ENCODE data around the gene SERPINA5.

Gene SERPINA5

GRCh38 chr14:94612174-94612573, 30.9 kb downstream of the SERPINA5 start, which contains the start of gene SERPINA3:
SERPINA3 (plus strand) TSS chr14:94612391; CDS start chr14:94614442, 2,051 bp downstream.
- no peak within 1 kb of the TSS for H3K23ac ChIP-seq (ENCODE audit: low read length in 2 of 2)
- H2AK5ac ChIP-seq (ENCODE audit: low read length, severe bottlenecking) = no peak within 1 kb of the TSS
- no peak within 1 kb of the TSS for H2BK5ac ChIP-seq (ENCODE audit: low read depth, low read length, poor library complexity, severe bottlenecking)
- no peak within 1 kb of the TSS for H2AFZ ChIP-seq (ENCODE audit: low read depth, low read length)
- H4K8ac ChIP-seq (ENCODE audit: low read length) = no peak within 1 kb of the TSS
- no peak within 1 kb of the TSS for H2BK120ac ChIP-seq (ENCODE audit: low read depth, low read length)
- no peak within 1 kb of the TSS for H2BK15ac ChIP-seq (ENCODE audit: low read depth, poor library complexity, severe bottlenecking)
- H3K4me1 ChIP-seq (ENCODE audit: control insufficient read depth, insufficient read depth, low read depth, low read length) = peaks cover 3% of the 10 kb centered on the region
- H3K9me3 ChIP-seq (ENCODE audit: control insufficient read depth, low read length) = peaks cover 22% of the 10 kb centered on the region
- H3K9ac ChIP-seq (ENCODE audit: low read length) = no peak within 1 kb of the TSS
- no peaks in the 10 kb centered on the region for H3K36me3 ChIP-seq (ENCODE audit: control insufficient read depth in 1 of 2, insufficient read depth in 2 of 2, low read depth in 1 of 2, low read length in 2 of 2)
- WGBS = 77% methylated on average over 3 of the region's 4 CpGs
- no peak within 1 kb of the TSS for H3K4me2 ChIP-seq (ENCODE audit: low read length, poor library complexity, severe bottlenecking)
- no peak within 1 kb of the TSS for H3K4me3 ChIP-seq (ENCODE audit: insufficient read depth in 1 of 2, low read depth in 1 of 2, low read length in 2 of 2)
- no peak within 1 kb of the TSS for H3K4ac ChIP-seq (ENCODE audit: low read depth in 1 of 2, low read length in 2 of 2)
- no peak within 1 kb of the TSS for H3K18ac ChIP-seq (ENCODE audit: low read depth in 1 of 2, low read length in 2 of 2)
- no peaks in the 10 kb centered on the region for H3K79me1 ChIP-seq (replicated peaks; ENCODE audit: low read length, poor library complexity, severe bottlenecking)
- no peak within 1 kb of the TSS for H3K14ac ChIP-seq (ENCODE audit: low read length in 2 of 2)
- H4K91ac ChIP-seq (ENCODE audit: low read length) = no peak within 1 kb of the TSS
- H2BK12ac ChIP-seq (ENCODE audit: low read length in 2 of 2) = no peak within 1 kb of the TSS
- H3K27me3 ChIP-seq (ENCODE audit: control insufficient read depth in 1 of 2, insufficient read depth in 1 of 2, low read length in 2 of 2) = peaks cover 0 to 3% of the 10 kb centered on the region in 2 experiments
- no peak for DNase-seq
- no peak within 1 kb of the TSS for H3K27ac ChIP-seq (ENCODE audit: low read length, poor library complexity, severe bottlenecking)

GRCh38 chr14:94612580-94613554, 31.6 kb downstream of the SERPINA5 start:
- Histone ChIP-seq H3K4me2 (ENCODE audit: low read length, poor library complexity, severe bottlenecking) (no peak overlapping the region), H3K36me3 (ENCODE audit: control insufficient read depth in 1 of 2, insufficient read depth in 2 of 2, low read depth in 1 of 2, low read length in 2 of 2) (no peaks in the 10 kb centered on the region), H2AK5ac (ENCODE audit: low read length, severe bottlenecking) (no peak overlapping the region), H4K91ac (ENCODE audit: low read length) (no peak overlapping the region), H3K27ac (ENCODE audit: low read length, poor library complexity, severe bottlenecking) (no peak overlapping the region), H2BK15ac (ENCODE audit: low read depth, poor library complexity, severe bottlenecking) (no peak overlapping the region), H2AFZ (ENCODE audit: low read depth, low read length) (no peak overlapping the region), H3K27me3 (ENCODE audit: control insufficient read depth in 1 of 2, insufficient read depth in 1 of 2, low read length in 2 of 2) (peaks cover 0 to 3% of the 10 kb centered on the region in 2 experiments), H2BK120ac (ENCODE audit: low read depth, low read length) (no peak overlapping the region), H3K23ac (ENCODE audit: low read length in 2 of 2) (no peak overlapping the region), H3K4me3 (ENCODE audit: insufficient read depth in 1 of 2, low read depth in 1 of 2, low read length in 2 of 2) (no peak overlapping the region), H2BK5ac (ENCODE audit: low read depth, low read length, poor library complexity, severe bottlenecking) (no peak overlapping the region), H3K18ac (ENCODE audit: low read depth in 1 of 2, low read length in 2 of 2) (no peak overlapping the region), H3K9ac (ENCODE audit: low read length) (no peak overlapping the region), H3K4ac (ENCODE audit: low read depth in 1 of 2, low read length in 2 of 2) (no peak overlapping the region), H3K79me1 (replicated peaks; ENCODE audit: low read length, poor library complexity, severe bottlenecking) (no peaks in the 10 kb centered on the region), H3K14ac (ENCODE audit: low read length in 2 of 2) (no peak overlapping the region), H2BK12ac (ENCODE audit: low read length in 2 of 2) (no peak overlapping the region), H4K8ac (ENCODE audit: low read length) (no peak overlapping the region), H3K9me3 (ENCODE audit: control insufficient read depth, low read length) (peaks cover 29% of the 10 kb centered on the region), H3K4me1 (ENCODE audit: control insufficient read depth, insufficient read depth, low read depth, low read length) (peaks cover 3% of the 10 kb centered on the region)
- 49% methylated on average over 5 of the region's 9 CpGs for whole genome bisulfite sequencing
- no peak for DNase-seq

GRCh38 chr14:94613720-94614644, 32.8 kb downstream of the SERPINA5 start:
- H3K36me3 ChIP-seq (ENCODE audit: control insufficient read depth in 1 of 2, insufficient read depth in 2 of 2, low read depth in 1 of 2, low read length in 2 of 2) = no peaks in the 10 kb centered on the region
- no peak overlapping the region for H3K4ac ChIP-seq (ENCODE audit: low read depth in 1 of 2, low read length in 2 of 2)
- no peaks in the 10 kb centered on the region for H3K79me1 ChIP-seq (replicated peaks; ENCODE audit: low read length, poor library complexity, severe bottlenecking)
- peaks cover 40% of the 10 kb centered on the region for H3K9me3 ChIP-seq (ENCODE audit: control insufficient read depth, low read length)
- DNase-seq = no peak
- H3K9ac ChIP-seq (ENCODE audit: low read length) = no peak overlapping the region
- no peak overlapping the region for H2AK5ac ChIP-seq (ENCODE audit: low read length, severe bottlenecking)
- H4K8ac ChIP-seq (ENCODE audit: low read length) = no peak overlapping the region
- H3K4me1 ChIP-seq (ENCODE audit: control insufficient read depth, insufficient read depth, low read depth, low read length) = peaks cover 3% of the 10 kb centered on the region
- H3K27me3 ChIP-seq (ENCODE audit: control insufficient read depth in 1 of 2, insufficient read depth in 1 of 2, low read length in 2 of 2) = peaks cover 0 to 3% of the 10 kb centered on the region in 2 experiments
- H3K23ac ChIP-seq (ENCODE audit: low read length in 2 of 2) = no peak overlapping the region
- H3K27ac ChIP-seq (ENCODE audit: low read length, poor library complexity, severe bottlenecking) = no peak overlapping the region
- H3K14ac ChIP-seq (ENCODE audit: low read length in 2 of 2) = no peak overlapping the region
- 81% methylated on average over 20 of the region's 20 CpGs for WGBS
- H2BK5ac ChIP-seq (ENCODE audit: low read depth, low read length, poor library complexity, severe bottlenecking) = no peak overlapping the region
- no peak overlapping the region for H3K4me2 ChIP-seq (ENCODE audit: low read length, poor library complexity, severe bottlenecking)
- no peak overlapping the region for H4K91ac ChIP-seq (ENCODE audit: low read length)
- H2BK120ac ChIP-seq (ENCODE audit: low read depth, low read length) = no peak overlapping the region
- H3K18ac ChIP-seq (ENCODE audit: low read depth in 1 of 2, low read length in 2 of 2) = no peak overlapping the region
- H2BK12ac ChIP-seq (ENCODE audit: low read length in 2 of 2) = no peak overlapping the region
- no peak overlapping the region for H2BK15ac ChIP-seq (ENCODE audit: low read depth, poor library complexity, severe bottlenecking)
- no peak overlapping the region for H2AFZ ChIP-seq (ENCODE audit: low read depth, low read length)
- no peak overlapping the region for H3K4me3 ChIP-seq (ENCODE audit: insufficient read depth in 1 of 2, low read depth in 1 of 2, low read length in 2 of 2)

GRCh38 chr14:94614802-94615201, 33.6 kb downstream of the SERPINA5 start:
- no peak overlapping the region for H3K14ac ChIP-seq (ENCODE audit: low read length in 2 of 2)
- no peak overlapping the region for H3K9ac ChIP-seq (ENCODE audit: low read length)
- H3K4me2 ChIP-seq (ENCODE audit: low read length, poor library complexity, severe bottlenecking) = no peak overlapping the region
- H3K4me1 ChIP-seq (ENCODE audit: control insufficient read depth, insufficient read depth, low read depth, low read length) = no peaks in the 10 kb centered on the region
- H3K4me3 ChIP-seq (ENCODE audit: insufficient read depth in 1 of 2, low read depth in 1 of 2, low read length in 2 of 2) = no peak overlapping the region
- no peak overlapping the region for H3K18ac ChIP-seq (ENCODE audit: low read depth in 1 of 2, low read length in 2 of 2)
- WGBS = 89% methylated on average over 7 of the region's 7 CpGs
- H2BK5ac ChIP-seq (ENCODE audit: low read depth, low read length, poor library complexity, severe bottlenecking) = no peak overlapping the region
- no peak for DNase-seq
- no peak overlapping the region for H4K91ac ChIP-seq (ENCODE audit: low read length)
- no peaks in the 10 kb centered on the region for H3K79me1 ChIP-seq (replicated peaks; ENCODE audit: low read length, poor library complexity, severe bottlenecking)
- no peak overlapping the region for H4K8ac ChIP-seq (ENCODE audit: low read length)
- no peak overlapping the region for H2AK5ac ChIP-seq (ENCODE audit: low read length, severe bottlenecking)
- no peak overlapping the region for H2BK15ac ChIP-seq (ENCODE audit: low read depth, poor library complexity, severe bottlenecking)
- H3K27ac ChIP-seq (ENCODE audit: low read length, poor library complexity, severe bottlenecking) = no peak overlapping the region
- peaks cover 48% of the 10 kb centered on the region for H3K9me3 ChIP-seq (ENCODE audit: control insufficient read depth, low read length)
- H3K27me3 ChIP-seq (ENCODE audit: control insufficient read depth in 1 of 2, insufficient read depth in 1 of 2, low read length in 2 of 2) = peaks cover 0 to 3% of the 10 kb centered on the region in 2 experiments
- no peak overlapping the region for H2AFZ ChIP-seq (ENCODE audit: low read depth, low read length)
- no peak overlapping the region for H3K4ac ChIP-seq (ENCODE audit: low read depth in 1 of 2, low read length in 2 of 2)
- H2BK12ac ChIP-seq (ENCODE audit: low read length in 2 of 2) = no peak overlapping the region
- H3K23ac ChIP-seq (ENCODE audit: low read length in 2 of 2) = no peak overlapping the region
- H3K36me3 ChIP-seq (ENCODE audit: control insufficient read depth in 1 of 2, insufficient read depth in 2 of 2, low read depth in 1 of 2, low read length in 2 of 2) = no peaks in the 10 kb centered on the region
- H2BK120ac ChIP-seq (ENCODE audit: low read depth, low read length) = no peak overlapping the region
